HCT116 (cell line): Measurements from ENCODE around the gene ADIG. TPM values are rescaled to one million over a fixed set of nuclear protein-coding genes. Genes with fewer than 3 reads are reported as not detected.

Source experiments
- ATAC-seq: fragments of 200-7000 bp; cut with Tn5 transposase; 2 replicates; pipeline ENCODE4 v1.9.1; 2020; ENCODE audit warnings: mild to moderate bottlenecking, moderate library complexity
- BruUV-seq: library from RNA; stranded (reverse); fragments of 400-500 nt; replicated peaks from 2 replicates; lab custom pipeline; 2021; lab: Mats Ljungman, UMichigan
- CTCF ChIA-PET: fragments of 300-600 bp; sonication (Branson Sonifier 250); formaldehyde crosslinking; loops from one replicate; lab custom pipeline; 2021; ENCODE audit warnings: antibody characterized with exemption; lab: Charles Lee
- POLR2A ChIA-PET: fragments of 300-600, 350-600 bp; sonication (Branson Sonifier 250); formaldehyde crosslinking; loops from one replicate; lab custom pipeline; 2021; ENCODE audit warnings: antibody characterized with exemption; lab: Charles Lee
- RAD21 ChIA-PET, 2 experiments: fragments of 300-600 bp; sonication (Branson Sonifier 250); formaldehyde crosslinking; loops; one replicate each; lab custom pipeline; 2023; ENCODE audit warnings: low total read pairs in 2 of 2; ENCODE audit not compliant: uncharacterized antibody in 2 of 2, unreplicated experiment in 2 of 2, low non-redundant PET in 1 of 2; lab: Charles Lee
- DNase-seq: peaks from one replicate; pipeline ENCODE4 v3.0.0-alpha.2; 2010; ENCODE audit warnings: low read depth, low spot score
- H2AFZ ChIP-seq: fragments of 200-600 bp; shearing (Covaris generic), sonication (generic); 2 replicates; pipeline ENCODE4 v1.6.1; 2017; ENCODE audit warnings: low read depth, mixed run types, mixed read lengths, antibody characterized with exemption, low read length; ENCODE audit not compliant: poor library complexity, severe bottlenecking
- H3K27ac ChIP-seq: 2 replicates; pipeline ENCODE4 v1.5.1; 2012; ENCODE audit warnings: low read depth, low read length
- H3K27me3 ChIP-seq: fragments of 200-600 bp; sonication (generic); 2 replicates; pipeline ENCODE4 v1.6.1; 2016; ENCODE audit warnings: mixed run types, low read length, mixed read lengths; ENCODE audit not compliant: insufficient read depth
- H3K36me3 ChIP-seq, 2 experiments: fragments of 200-500 bp in 1 of 2; fragments of 200-600 bp in 1 of 2; sonication (Bioruptor generic) in 1 of 2; sonication (generic) in 1 of 2; 2 replicates each; pipeline versions ENCODE4 v1.5.1 to v1.6.1; 2014 to 2016; ENCODE audit warnings: low read length in 2 of 2, inconsistent platforms in 1 of 2, mixed read lengths in 1 of 2, mixed run types in 1 of 2; ENCODE audit not compliant: insufficient read depth in 2 of 2, control insufficient read depth in 1 of 2
- H3K4me1 ChIP-seq, 2 experiments: fragments of 200-600 bp in 1 of 2; sonication (generic) in 1 of 2; 2 replicates each; pipeline versions ENCODE4 v1.5.1 to v1.6.1; 2012 to 2017; ENCODE audit warnings: low read length in 2 of 2, inconsistent platforms in 1 of 2, mild to moderate bottlenecking in 1 of 2, mixed read lengths in 1 of 2, mixed run types in 1 of 2, moderate library complexity in 1 of 2; ENCODE audit not compliant: insufficient read depth in 2 of 2, control insufficient read depth in 1 of 2
- H3K4me2 ChIP-seq: fragments of 200-600 bp; sonication (generic); 2 replicates; pipeline ENCODE4 v1.6.1; 2017; ENCODE audit warnings: mixed run types, low read length, mixed read lengths
- H3K4me3 ChIP-seq, 2 experiments: fragments of 200-600 bp in 1 of 2; sonication (generic) in 1 of 2; replicated peaks in 1 of 2; 2 replicates each; pipeline ENCODE4 v1.5.1; 2011 to 2016; ENCODE audit warnings: low read length in 2 of 2, control low read depth in 1 of 2, low read depth in 1 of 2, mild to moderate bottlenecking in 1 of 2, mixed read lengths in 1 of 2, mixed run types in 1 of 2
- H3K79me2 ChIP-seq: fragments of 200-600 bp; sonication (generic); 2 replicates; pipeline ENCODE4 v1.6.1; 2017; ENCODE audit warnings: mild to moderate bottlenecking, mixed run types, low read length, moderate library complexity, mixed read lengths; ENCODE audit not compliant: insufficient read depth
- H3K9ac ChIP-seq: fragments of 200-600 bp; sonication (generic); 2 replicates; pipeline ENCODE4 v1.6.1; 2016; ENCODE audit warnings: low read length, mixed read lengths
- H3K9me2 ChIP-seq: fragments of 200-600 bp; sonication (generic), shearing (Covaris generic); 2 replicates; pipeline ENCODE4 v1.6.1; 2017; ENCODE audit warnings: mixed run types, mild to moderate bottlenecking, moderate library complexity; ENCODE audit not compliant: insufficient read depth
- H3K9me3 ChIP-seq, 2 experiments: fragments of 200-500 bp in 1 of 2; fragments of 200-600 bp in 1 of 2; sonication (Bioruptor generic) in 1 of 2; sonication (generic) in 1 of 2; 2 replicates each; pipeline ENCODE4 v1.6.1; 2014 to 2017; ENCODE audit warnings: low read length in 2 of 2, mixed read lengths in 2 of 2, inconsistent platforms in 1 of 2, low read depth in 1 of 2, mild to moderate bottlenecking in 1 of 2, mixed run types in 1 of 2, moderate library complexity in 1 of 2; ENCODE audit not compliant: control insufficient read depth in 1 of 2, insufficient read depth in 1 of 2
- H4K20me1 ChIP-seq: fragments of 200-600 bp; sonication (generic), shearing (Covaris generic); 2 replicates; pipeline ENCODE4 v1.6.1; 2017; ENCODE audit warnings: mixed run types, mild to moderate bottlenecking, moderate library complexity; ENCODE audit not compliant: insufficient read depth
- CBX3 ChIP-seq: IDR thresholded peaks from 2 replicates; pipeline ENCODE4 v1.6.1; 2012; ENCODE audit warnings: low read depth
- CEBPB ChIP-seq: IDR thresholded peaks from 2 replicates; pipeline ENCODE4 v1.6.1; 2012; ENCODE audit warnings: low read depth
- EZH2 ChIP-seq: fragments of 200-600 bp; sonication (generic); IDR thresholded peaks from 2 replicates; pipeline ENCODE4 v1.6.1; 2017; ENCODE audit warnings: antibody characterized with exemption, mixed run types
- EZH2phosphoT487 ChIP-seq: fragments of 200-600 bp; IDR thresholded peaks from 2 replicates; pipeline ENCODE4 v1.6.1; 2018; ENCODE audit warnings: antibody characterized with exemption, borderline replicate concordance
- FOSL1 ChIP-seq: IDR thresholded peaks from 2 replicates; pipeline ENCODE4 v1.6.1; 2012; ENCODE audit warnings: low read depth
- JUND ChIP-seq: IDR thresholded peaks from 2 replicates; pipeline ENCODE4 v1.6.1; 2012
- POLR2A ChIP-seq: IDR thresholded peaks from 2 replicates; pipeline ENCODE4 v1.7.0; 2011; ENCODE audit warnings: borderline replicate concordance; ENCODE audit not compliant: insufficient read depth, insufficient read length; ENCODE audit errors: extremely low read depth
- POLR2AphosphoS5 ChIP-seq: IDR thresholded peaks from 2 replicates; pipeline ENCODE4 v1.6.1; 2011; ENCODE audit warnings: mild to moderate bottlenecking, low read depth, low read length, moderate library complexity
- RAD21 ChIP-seq: IDR thresholded peaks from 2 replicates; pipeline ENCODE4 v1.6.1; 2012; ENCODE audit warnings: low read depth, mild to moderate bottlenecking
- SIN3A ChIP-seq: IDR thresholded peaks from 2 replicates; pipeline ENCODE4 v1.6.1; 2012; ENCODE audit warnings: low read depth
- SP1 ChIP-seq: IDR thresholded peaks from 2 replicates; pipeline ENCODE4 v1.6.1; 2012; ENCODE audit warnings: low read depth
- SRF ChIP-seq: IDR thresholded peaks from 2 replicates; pipeline ENCODE4 v1.6.1; 2012; ENCODE audit warnings: low read depth
- YY1 ChIP-seq: IDR thresholded peaks from 2 replicates; pipeline ENCODE4 v1.6.1; 2011; ENCODE audit warnings: low read length, low read depth, moderate library complexity, mild to moderate bottlenecking; ENCODE audit not compliant: insufficient replicate concordance; ENCODE audit errors: extremely low read depth
- ZFX ChIP-seq: fragments of 450-650 bp; IDR thresholded peaks from 2 replicates; pipeline ENCODE4 v1.6.1; 2017
- intact Hi-C: fragments of 100-400 bp; cut with micrococcal nuclease; formaldehyde crosslinking; loops from 2 replicates; pipeline ENCODE4 v1.10.0; 2022
- total RNA-seq: library from RNA; stranded (reverse); gene quantifications from one replicate; pipeline ENCODE4 v1.2.1, GENCODE V29; 2021; ENCODE audit not compliant: unreplicated experiment
- TF ChIP-seq, protein P1 (sequence below), 3 experiments: fragments of 200-600 bp in 1 of 3; sonication (generic) in 1 of 3; IDR thresholded peaks in 2 of 3; conservative IDR thresholded peaks in 1 of 3; 2 replicates each; pipeline ENCODE4 v1.5.1; 2012 to 2017; ENCODE audit warnings: low read depth in 2 of 3, low read length in 2 of 3, antibody characterized with exemption in 1 of 3, borderline replicate concordance in 1 of 3, control low read depth in 1 of 3, mild to moderate bottlenecking in 1 of 3, mixed read lengths in 1 of 3, mixed run types in 1 of 3, moderate library complexity in 1 of 3; ENCODE audit not compliant: insufficient read depth in 1 of 3
- TF ChIP-seq, protein P2 (sequence below): IDR thresholded peaks from 2 replicates; pipeline ENCODE4 v1.6.1; 2012

ADIG gene
- total RNA-seq, 1 experiment from 2014 or later = not detected

DNA sequence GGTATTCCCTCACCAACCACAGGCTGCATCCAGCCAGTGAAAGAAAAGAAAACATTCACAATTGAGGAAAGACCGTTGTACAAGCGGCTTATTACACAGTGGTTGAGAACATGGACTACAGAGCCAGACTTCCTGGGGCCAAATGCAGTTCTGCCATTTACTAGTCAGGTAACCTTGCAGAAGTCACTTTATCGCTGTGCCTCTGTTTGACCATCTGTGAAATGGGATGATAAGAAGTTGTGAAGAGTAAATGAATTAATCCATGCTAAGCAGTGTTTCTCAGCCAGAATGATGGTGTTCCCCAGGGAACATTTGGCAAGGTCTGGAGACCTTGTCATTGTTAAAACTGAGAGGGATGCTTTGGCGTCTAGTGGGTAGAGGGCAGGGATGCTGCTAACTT is 35.5 kb downstream of the ADIG start (continued):
- TF ChIP-seq, protein P1, sequence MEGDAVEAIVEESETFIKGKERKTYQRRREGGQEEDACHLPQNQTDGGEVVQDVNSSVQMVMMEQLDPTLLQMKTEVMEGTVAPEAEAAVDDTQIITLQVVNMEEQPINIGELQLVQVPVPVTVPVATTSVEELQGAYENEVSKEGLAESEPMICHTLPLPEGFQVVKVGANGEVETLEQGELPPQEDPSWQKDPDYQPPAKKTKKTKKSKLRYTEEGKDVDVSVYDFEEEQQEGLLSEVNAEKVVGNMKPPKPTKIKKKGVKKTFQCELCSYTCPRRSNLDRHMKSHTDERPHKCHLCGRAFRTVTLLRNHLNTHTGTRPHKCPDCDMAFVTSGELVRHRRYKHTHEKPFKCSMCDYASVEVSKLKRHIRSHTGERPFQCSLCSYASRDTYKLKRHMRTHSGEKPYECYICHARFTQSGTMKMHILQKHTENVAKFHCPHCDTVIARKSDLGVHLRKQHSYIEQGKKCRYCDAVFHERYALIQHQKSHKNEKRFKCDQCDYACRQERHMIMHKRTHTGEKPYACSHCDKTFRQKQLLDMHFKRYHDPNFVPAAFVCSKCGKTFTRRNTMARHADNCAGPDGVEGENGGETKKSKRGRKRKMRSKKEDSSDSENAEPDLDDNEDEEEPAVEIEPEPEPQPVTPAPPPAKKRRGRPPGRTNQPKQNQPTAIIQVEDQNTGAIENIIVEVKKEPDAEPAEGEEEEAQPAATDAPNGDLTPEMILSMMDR (IDR thresholded peaks at IDR 0.05 in 2 of 3, conservative IDR thresholded peaks at IDR 0.05 in 1 of 3; ENCODE audit: borderline replicate concordance in 1 of 3, insufficient read depth in 1 of 3, low read depth in 2 of 3, low read length in 2 of 3) = no peak
- TF ChIP-seq POLR2AphosphoS5 = no peak

DNA sequence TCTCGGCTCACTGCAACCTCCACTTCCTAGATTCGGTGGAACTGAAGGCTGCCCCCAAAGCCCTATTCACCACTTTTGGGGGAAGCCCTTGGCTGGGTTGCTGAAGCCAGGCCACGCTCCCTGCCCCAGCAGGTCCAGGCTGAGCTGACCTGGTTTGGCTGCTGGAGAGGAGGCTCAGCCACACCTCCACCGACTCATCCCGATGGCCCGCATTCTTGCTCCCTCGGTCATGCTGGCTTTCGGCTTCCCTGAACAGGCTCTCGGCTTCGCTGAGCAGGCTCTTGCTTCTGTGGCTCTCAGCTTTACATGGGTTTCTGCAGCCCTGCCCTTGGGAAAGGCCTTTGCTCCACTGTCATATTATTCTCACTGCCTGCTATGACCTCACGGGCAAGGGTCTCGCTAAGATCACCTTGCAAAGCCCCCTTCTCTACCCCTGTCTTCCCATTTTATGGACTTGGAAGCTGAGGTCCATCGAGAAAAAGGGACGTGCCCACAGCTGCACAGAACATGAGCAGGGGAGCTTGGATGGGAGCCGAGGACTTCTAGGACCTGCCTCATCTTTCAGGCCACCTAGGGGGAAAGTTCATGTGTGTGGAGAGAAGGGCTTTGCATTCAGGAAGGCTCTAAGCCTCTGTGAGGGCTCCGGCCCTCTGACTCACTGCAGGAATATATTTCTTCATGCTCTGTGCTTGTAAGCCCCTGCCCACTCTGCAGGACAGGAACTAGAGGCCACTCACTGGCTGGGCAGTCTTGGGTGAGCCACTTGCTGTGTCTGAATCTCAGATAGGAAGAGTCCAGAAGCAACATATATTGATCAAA is 36.2 kb downstream of the ADIG start:
- Histone ChIP-seq H3K27me3 (no peaks in the 10 kb centered on the region), H3K4me3 (no peak overlapping the region), H3K9me2 (no peaks in the 10 kb centered on the region), H4K20me1 (no peaks in the 10 kb centered on the region), H3K4me1 (peaks cover 2 to 16% of the 10 kb centered on the region in 2 experiments; a peak in 2 of 4 replicates), H3K9me3 (no peaks in the 10 kb centered on the region), H3K9ac (no peak overlapping the region), H3K4me2 (peak overlapping the region; percentile 47), H3K27ac (no peak overlapping the region), H2AFZ (no peak overlapping the region)
- ChIA-PET POLR2A (no interaction called here), CTCF (interaction anchor here (1.1 kb wide), 1 partner anchor 16 kb away, joined by 3 read pairs; no protein-coding TSS in a partner anchor)
- no TSS peak for BruUV-seq
- intact Hi-C loops = no loop called here
- ATAC-seq (peak; percentile 90), DNase-seq (no peak)
- TF ChIP-seq POLR2A (no peak), CBX3 (no peak), EZH2 (no peak), SRF (no peak), YY1 (no peak), EZH2phosphoT487 (no peak), FOSL1 (no peak), CEBPB (no peak), SP1 (no peak), RAD21 (no peak), ZFX (no peak), SIN3A (no peak), JUND (no peak)
- TF ChIP-seq, protein P1 (IDR thresholded peaks at IDR 0.05 in 2 of 3, conservative IDR thresholded peaks at IDR 0.05 in 1 of 3; ENCODE audit: borderline replicate concordance in 1 of 3, insufficient read depth in 1 of 3, low read depth in 2 of 3, low read length in 2 of 3) = no peak
- TF ChIP-seq, protein P2, sequence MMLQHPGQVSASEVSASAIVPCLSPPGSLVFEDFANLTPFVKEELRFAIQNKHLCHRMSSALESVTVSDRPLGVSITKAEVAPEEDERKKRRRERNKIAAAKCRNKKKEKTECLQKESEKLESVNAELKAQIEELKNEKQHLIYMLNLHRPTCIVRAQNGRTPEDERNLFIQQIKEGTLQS = no peak
- TF ChIP-seq, all 23 proteins: peak for 0
- H3K79me2 ChIP-seq = no peaks in the 10 kb centered on the region
- H3K36me3 ChIP-seq = no peaks in the 10 kb centered on the region
- RAD21 ChIA-PET = no interaction called here
